GM23338 (cell line): ENCODE data around the gene MFN1.

Experiments used
- CREB1 ChIP-seq: fragments of 250-450 bp; sonication (Bioruptor Pico); IDR thresholded peaks from 2 replicates; pipeline ENCODE4 v1.5.0; 2020; ENCODE audit warnings: low read depth, mild to moderate bottlenecking, moderate library complexity
- CTCF ChIP-seq, 2 experiments: fragments of 200-600 bp in 1 of 2; sonication (generic) in 1 of 2; conservative IDR thresholded peaks; 2 replicates each; pipeline versions ENCODE4 v1.5.1 to v1.6.1; 2016 to 2017; ENCODE audit warnings: antibody characterized with exemption in 2 of 2, low read depth in 2 of 2, mild to moderate bottlenecking in 2 of 2, moderate library complexity in 1 of 2
- EZH2 ChIP-seq: fragments of 200-600 bp; sonication (generic); IDR thresholded peaks from one replicate; pipeline ENCODE4 v1.8.0; 2017; ENCODE audit warnings: antibody characterized with exemption, mild to moderate bottlenecking, low read depth; ENCODE audit not compliant: unreplicated experiment
- EZH2phosphoT487 ChIP-seq: fragments of 200-600 bp; sonication (generic); IDR thresholded peaks from one replicate; pipeline ENCODE4 v1.8.1; 2018; ENCODE audit warnings: antibody characterized with exemption; ENCODE audit not compliant: unreplicated experiment
- NANOG ChIP-seq: IDR thresholded peaks from 2 replicates; pipeline ENCODE4 v1.6.1; 2016; ENCODE audit warnings: antibody characterized with exemption, borderline replicate concordance
- POLR2AphosphoS5 ChIP-seq: IDR thresholded peaks from 2 replicates; pipeline ENCODE4 v1.6.1; 2016; ENCODE audit warnings: antibody characterized with exemption, low read depth
- ZNF331 ChIP-seq: fragments of 250-450 bp; sonication (Bioruptor Pico); IDR thresholded peaks from 2 replicates; pipeline ENCODE4 v1.5.0; 2020; ENCODE audit warnings: low read depth, mild to moderate bottlenecking, moderate library complexity
- TF ChIP-seq, protein P1 (sequence below): IDR thresholded peaks from one replicate; pipeline ENCODE4 v1.6.1; 2018; ENCODE audit warnings: antibody characterized with exemption; ENCODE audit not compliant: unreplicated experiment

DNA sequence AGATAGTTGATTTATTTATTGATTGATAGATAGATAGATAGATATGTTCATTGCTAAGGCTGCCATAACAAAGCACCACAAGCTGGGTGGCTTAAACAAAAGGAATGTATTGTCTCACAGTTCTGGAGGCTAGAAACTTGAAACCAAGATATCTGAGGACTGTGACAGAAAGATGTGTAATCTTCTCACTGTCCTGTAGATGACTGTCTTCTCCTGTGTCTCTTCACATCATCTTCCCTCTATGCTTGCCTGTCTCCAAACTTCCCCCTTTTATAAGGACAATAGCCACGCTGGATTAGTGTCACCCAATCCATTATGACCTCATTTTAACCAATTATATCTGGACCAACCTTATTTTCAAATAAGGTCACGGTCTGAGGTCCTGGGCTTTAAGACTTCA, 62.8 kb downstream of the MFN1 start:
- peak in 1 of 2 experiments; percentile 35; a peak in 2 of 4 replicates for TF ChIP-seq CTCF (conservative IDR thresholded peaks at IDR 0.05; ENCODE audit: low read depth in 2 of 2)
- TF ChIP-seq, protein P1, sequence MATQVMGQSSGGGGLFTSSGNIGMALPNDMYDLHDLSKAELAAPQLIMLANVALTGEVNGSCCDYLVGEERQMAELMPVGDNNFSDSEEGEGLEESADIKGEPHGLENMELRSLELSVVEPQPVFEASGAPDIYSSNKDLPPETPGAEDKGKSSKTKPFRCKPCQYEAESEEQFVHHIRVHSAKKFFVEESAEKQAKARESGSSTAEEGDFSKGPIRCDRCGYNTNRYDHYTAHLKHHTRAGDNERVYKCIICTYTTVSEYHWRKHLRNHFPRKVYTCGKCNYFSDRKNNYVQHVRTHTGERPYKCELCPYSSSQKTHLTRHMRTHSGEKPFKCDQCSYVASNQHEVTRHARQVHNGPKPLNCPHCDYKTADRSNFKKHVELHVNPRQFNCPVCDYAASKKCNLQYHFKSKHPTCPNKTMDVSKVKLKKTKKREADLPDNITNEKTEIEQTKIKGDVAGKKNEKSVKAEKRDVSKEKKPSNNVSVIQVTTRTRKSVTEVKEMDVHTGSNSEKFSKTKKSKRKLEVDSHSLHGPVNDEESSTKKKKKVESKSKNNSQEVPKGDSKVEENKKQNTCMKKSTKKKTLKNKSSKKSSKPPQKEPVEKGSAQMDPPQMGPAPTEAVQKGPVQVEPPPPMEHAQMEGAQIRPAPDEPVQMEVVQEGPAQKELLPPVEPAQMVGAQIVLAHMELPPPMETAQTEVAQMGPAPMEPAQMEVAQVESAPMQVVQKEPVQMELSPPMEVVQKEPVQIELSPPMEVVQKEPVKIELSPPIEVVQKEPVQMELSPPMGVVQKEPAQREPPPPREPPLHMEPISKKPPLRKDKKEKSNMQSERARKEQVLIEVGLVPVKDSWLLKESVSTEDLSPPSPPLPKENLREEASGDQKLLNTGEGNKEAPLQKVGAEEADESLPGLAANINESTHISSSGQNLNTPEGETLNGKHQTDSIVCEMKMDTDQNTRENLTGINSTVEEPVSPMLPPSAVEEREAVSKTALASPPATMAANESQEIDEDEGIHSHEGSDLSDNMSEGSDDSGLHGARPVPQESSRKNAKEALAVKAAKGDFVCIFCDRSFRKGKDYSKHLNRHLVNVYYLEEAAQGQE, result no peak
- TF ChIP-seq EZH2, result no peak
- no peak for TF ChIP-seq POLR2AphosphoS5
- TF ChIP-seq ZNF331 (CRISPR knock-in tag), result no peak
- TF ChIP-seq EZH2phosphoT487, result no peak
- 0 out of 2 replicates have a peak, but pooled peaks have one; percentile 15 for TF ChIP-seq CREB1 (CRISPR knock-in tag)
- no peak for TF ChIP-seq NANOG
